ENCODE measurements around the gene WNT3.
"Not testable (repeated sequence)": the region's sequence is repeated elsewhere in the genome, so short reads cannot be mapped to it uniquely, and the experiment has no call there.

The WNT3 gene

DNA sequence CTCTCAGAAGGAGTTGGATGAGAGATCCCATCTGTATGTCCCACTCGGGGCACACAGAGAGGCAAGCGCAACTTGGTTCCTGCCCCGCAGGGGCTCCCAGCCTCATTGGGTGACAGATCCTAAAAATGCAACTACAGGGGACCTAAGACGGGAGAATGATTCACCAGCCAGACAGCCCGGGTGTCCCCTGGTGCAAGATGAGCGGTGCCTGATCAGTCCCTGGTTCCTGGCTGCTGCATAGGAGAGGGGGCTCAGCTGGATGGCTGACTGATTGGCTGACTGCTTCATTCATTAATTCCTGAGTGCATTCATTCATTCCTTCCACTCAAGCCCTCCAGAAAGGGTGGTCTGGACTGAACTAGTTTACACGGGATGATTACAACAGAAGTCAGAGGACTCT, 22.0 kb downstream of the WNT3 start:
- CTCF ChIA-PET, result interaction anchor here (0.6 kb wide), 1 partner anchor 46 kb away, joined by 3 read pairs; no protein-coding TSS in a partner anchor
- DNase-seq (ENCODE audit: extremely low spot score), result no peak
- TF ChIP-seq HDGF (IDR thresholded peaks at IDR 0.05; ENCODE audit: borderline replicate concordance), result no peak
- TF ChIP-seq BHLHE40 (IDR thresholded peaks at IDR 0.05; ENCODE audit: borderline replicate concordance), result no peak
- POLR2A ChIA-PET, result no interaction called here

- no peak for DNase-seq (ENCODE audit: extremely low spot score)
- ChIA-PET CTCF (interaction anchor here (0.6 kb wide), 1 partner anchor 47 kb away, joined by 3 read pairs; no protein-coding TSS in a partner anchor), POLR2A (no interaction called here)
Measured at GRCh38 chr17:46796084-46796483, 22.4 kb downstream of the WNT3 start.

DNA sequence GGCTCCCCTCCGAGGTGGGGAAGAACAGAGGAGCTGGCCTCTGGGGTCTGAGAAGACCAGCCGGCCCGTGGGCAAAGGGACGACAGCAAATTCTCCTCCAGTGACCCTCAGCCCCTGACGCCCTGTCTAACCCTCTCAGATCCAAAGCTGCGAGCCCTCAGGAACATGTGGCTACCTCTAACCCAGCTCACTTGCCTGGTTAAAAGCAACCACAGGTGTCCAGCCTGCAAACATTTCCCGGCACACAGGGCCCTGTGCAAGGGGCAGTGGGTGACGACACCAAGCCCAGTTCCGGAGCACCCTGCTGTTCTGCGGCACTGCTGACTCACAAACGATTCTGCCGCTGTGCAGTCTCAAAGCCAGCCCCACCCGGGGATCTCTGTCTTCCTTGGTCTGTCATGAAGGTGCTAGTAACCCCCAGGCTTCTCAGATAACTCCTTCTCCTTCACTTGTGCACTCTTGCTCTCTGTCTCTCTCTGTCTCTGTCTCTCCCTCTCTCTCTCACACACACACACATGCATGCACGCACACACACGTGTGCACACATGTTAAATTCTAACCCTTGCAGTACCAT, 23.0 kb downstream of the WNT3 start:
- ChIA-PET CTCF (interaction anchor here (0.6 kb wide), 1 partner anchor 47 kb away, joined by 3 read pairs; no protein-coding TSS in a partner anchor), POLR2A (interaction anchor here (1.0 kb wide), 1 partner anchor 11 kb away, joined by 3 read pairs; no protein-coding TSS in a partner anchor)
- TF ChIP-seq LEF1 (IDR thresholded peaks at IDR 0.05; ENCODE audit: borderline replicate concordance), result no peak
- no peak for TF ChIP-seq FOXM1 (IDR thresholded peaks at IDR 0.05; ENCODE audit: borderline replicate concordance)
- no peak for TF ChIP-seq ELF4 (IDR thresholded peaks at IDR 0.05)
- TF ChIP-seq NFRKB (IDR thresholded peaks at IDR 0.05), result no peak
- TF ChIP-seq BHLHE40 (IDR thresholded peaks at IDR 0.05; ENCODE audit: borderline replicate concordance), result no peak
- TF ChIP-seq SP1 (IDR thresholded peaks at IDR 0.05), result no peak
- no peak for TF ChIP-seq SUZ12 (IDR thresholded peaks at IDR 0.05)
- no peak for TF ChIP-seq FOXK2 (IDR thresholded peaks at IDR 0.05)
- no peak for TF ChIP-seq PKNOX1 (IDR thresholded peaks at IDR 0.05)
- TF ChIP-seq FOXA1 (IDR thresholded peaks at IDR 0.05), result no peak
- TF ChIP-seq ARNT (IDR thresholded peaks at IDR 0.05), result no peak
- no peak for TF ChIP-seq TARDBP (IDR thresholded peaks at IDR 0.05)
- no peak for TF ChIP-seq CTBP1 (IDR thresholded peaks at IDR 0.05; ENCODE audit: borderline replicate concordance)
- no peak for TF ChIP-seq L3MBTL2 (conservative IDR thresholded peaks at IDR 0.05)
- TF ChIP-seq ZNF384 (IDR thresholded peaks at IDR 0.05), result no peak
- no peak for TF ChIP-seq HDGF (IDR thresholded peaks at IDR 0.05; ENCODE audit: borderline replicate concordance)
- no peak for DNase-seq (ENCODE audit: extremely low spot score)

More at GRCh38 chr17:46796084-46796483, 22.4 kb downstream of the WNT3 start:
- TF ChIP-seq FOXM1 (IDR thresholded peaks at IDR 0.05; ENCODE audit: borderline replicate concordance), result no peak

DNA sequence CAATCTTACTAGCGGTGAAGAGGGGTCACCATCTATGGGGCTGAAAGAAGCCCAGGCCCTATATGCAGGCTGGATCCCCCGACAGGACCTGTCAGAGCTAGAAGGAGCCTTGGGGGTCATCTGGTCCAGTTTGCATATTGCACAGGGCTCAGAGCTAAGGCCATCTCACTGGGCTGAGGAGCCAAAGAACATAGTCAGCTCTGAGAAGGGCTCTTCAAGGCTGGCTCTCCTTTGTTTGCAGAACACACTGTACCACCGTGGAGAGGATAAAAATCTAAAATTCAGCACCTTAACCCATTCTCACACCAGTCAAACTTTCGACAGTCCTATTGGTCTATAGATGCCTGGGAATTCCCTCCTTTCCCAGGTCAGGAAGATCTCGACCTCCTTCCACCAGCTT, 24.2 kb downstream of the WNT3 start:
- no peak for DNase-seq (ENCODE audit: extremely low spot score)
- ChIA-PET CTCF (no interaction called here), POLR2A (no interaction called here)
- no peak for TF ChIP-seq PKNOX1 (IDR thresholded peaks at IDR 0.05)
- TF ChIP-seq FOXA1 (IDR thresholded peaks at IDR 0.05), result no peak
- TF ChIP-seq LEF1 (IDR thresholded peaks at IDR 0.05; ENCODE audit: borderline replicate concordance), result no peak
- no peak for TF ChIP-seq BHLHE40 (IDR thresholded peaks at IDR 0.05; ENCODE audit: borderline replicate concordance)
- no peak for TF ChIP-seq TARDBP (IDR thresholded peaks at IDR 0.05)
- no peak for TF ChIP-seq ZNF384 (IDR thresholded peaks at IDR 0.05)
- no peak for TF ChIP-seq SP1 (IDR thresholded peaks at IDR 0.05)

DNA sequence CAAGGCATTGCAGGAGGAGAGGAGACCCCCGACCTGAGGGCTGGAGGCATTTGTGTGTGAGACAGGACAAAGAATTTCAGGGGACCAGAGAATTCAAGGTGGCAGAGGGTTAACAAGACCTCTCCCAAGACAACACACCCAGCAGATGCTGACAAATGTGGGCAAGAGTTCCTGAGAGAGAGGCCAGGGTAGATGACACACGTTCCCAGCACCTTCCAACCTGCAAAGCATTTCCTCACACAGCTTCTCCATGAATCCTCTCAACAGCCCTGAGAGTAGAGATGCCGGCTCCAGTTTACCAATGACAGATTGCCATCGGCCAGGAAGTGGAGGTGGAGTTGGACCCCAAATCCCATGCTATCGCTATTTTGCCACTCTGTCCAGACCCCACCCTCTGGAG, 25.0 kb downstream of the WNT3 start:
- POLR2A ChIA-PET, result no interaction called here
- DNase-seq (ENCODE audit: extremely low spot score), result no peak
- CTCF ChIA-PET, result no interaction called here
- TF ChIP-seq BHLHE40 (IDR thresholded peaks at IDR 0.05; ENCODE audit: borderline replicate concordance) (no peak), L3MBTL2 (conservative IDR thresholded peaks at IDR 0.05) (no peak), FOXK2 (IDR thresholded peaks at IDR 0.05) (no peak), ARNT (IDR thresholded peaks at IDR 0.05) (no peak), SUZ12 (IDR thresholded peaks at IDR 0.05) (no peak), SP1 (IDR thresholded peaks at IDR 0.05) (no peak), ZNF384 (IDR thresholded peaks at IDR 0.05) (no peak), TARDBP (IDR thresholded peaks at IDR 0.05) (no peak), FOXA1 (IDR thresholded peaks at IDR 0.05) (no peak)

- CTCF ChIA-PET; DNase-seq (ENCODE audit: extremely low spot score); POLR2A ChIA-PET: not testable (repeated sequence)
- TF ChIP-seq ZNF384 (IDR thresholded peaks at IDR 0.05), result 0 out of 2 replicates have a peak, but pooled peaks have one; percentile 19
Measured at GRCh38 chr17:46793023-46793422, 25.5 kb downstream of the WNT3 start.

GRCh38 chr17:46792071-46792470, 26.4 kb downstream of the WNT3 start:
- ChIA-PET CTCF (no interaction called here), POLR2A (no interaction called here)
- TF ChIP-seq PKNOX1 (IDR thresholded peaks at IDR 0.05), result no peak
- no peak for TF ChIP-seq NFRKB (IDR thresholded peaks at IDR 0.05)
- TF ChIP-seq CTBP1 (IDR thresholded peaks at IDR 0.05; ENCODE audit: borderline replicate concordance), result no peak
- no peak for TF ChIP-seq FOXA1 (IDR thresholded peaks at IDR 0.05)
- TF ChIP-seq HDGF (IDR thresholded peaks at IDR 0.05; ENCODE audit: borderline replicate concordance), result no peak
- TF ChIP-seq ELF4 (IDR thresholded peaks at IDR 0.05), result no peak
- TF ChIP-seq ARNT (IDR thresholded peaks at IDR 0.05), result no peak
- no peak for TF ChIP-seq L3MBTL2 (conservative IDR thresholded peaks at IDR 0.05)
- no peak for TF ChIP-seq FOXM1 (IDR thresholded peaks at IDR 0.05; ENCODE audit: borderline replicate concordance)
- TF ChIP-seq SP1 (IDR thresholded peaks at IDR 0.05), result no peak
- no peak for TF ChIP-seq TARDBP (IDR thresholded peaks at IDR 0.05)
- no peak for TF ChIP-seq BHLHE40 (IDR thresholded peaks at IDR 0.05; ENCODE audit: borderline replicate concordance)
- no peak for TF ChIP-seq SUZ12 (IDR thresholded peaks at IDR 0.05)
- no peak for TF ChIP-seq LEF1 (IDR thresholded peaks at IDR 0.05; ENCODE audit: borderline replicate concordance)
- no peak for TF ChIP-seq FOXK2 (IDR thresholded peaks at IDR 0.05)
- TF ChIP-seq ZNF384 (IDR thresholded peaks at IDR 0.05), result no peak
- no peak for DNase-seq (ENCODE audit: extremely low spot score)

Data from HEK293T (cell line).